Peyer's patch (tissue), 4 donors: ENCODE data around the gene ZNF48. TPM values are rescaled to one million over a fixed set of nuclear protein-coding genes. Genes with fewer than 3 reads are reported as not detected.

Source experiments
- DNase-seq, 3 donors: peaks; one replicate each; pipeline ENCODE4 v3.0.0-alpha.2; 2017 to 2019
- H3K27ac ChIP-seq, 4 donors: fragments of 200-600 bp; sonication (generic); one replicate each; pipeline ENCODE4 v1.5.1; 2016 to 2019
- H3K27me3 ChIP-seq, 2 donors: fragments of 200-600 bp; sonication (generic); one replicate each; pipeline ENCODE4 v1.5.1; 2019
- H3K36me3 ChIP-seq, 3 donors: fragments of 200-600 bp; sonication (generic); one replicate each; pipeline ENCODE4 v1.5.1; 2016 to 2019
- H3K4me1 ChIP-seq, 4 donors: fragments of 200-600 bp; sonication (generic); one replicate each; pipeline ENCODE4 v1.5.1; 2016 to 2019
- H3K4me3 ChIP-seq, 4 donors: fragments of 200-600 bp; sonication (generic); 1 replicate in 3 of 4; 2 replicates in 1 of 4; pipeline ENCODE4 v1.5.1; 2016 to 2019; ENCODE audit warnings: mild to moderate bottlenecking in 1 of 4
- H3K9me3 ChIP-seq, 4 donors: fragments of 200-600 bp; sonication (generic); one replicate each; pipeline ENCODE4 v1.5.1; 2016 to 2019; ENCODE audit warnings: mild to moderate bottlenecking in 1 of 4
- CTCF ChIP-seq, 6 experiments: fragments of 450-650 bp in 4 of 6; fragments of 200-600 bp in 2 of 6; sonication (generic) in 1 of 6; IDR thresholded peaks; one replicate each; pipeline ENCODE4 v1.5.1; 2017 to 2019; ENCODE audit warnings: antibody characterized with exemption in 6 of 6, mild to moderate bottlenecking in 3 of 6, moderate library complexity in 1 of 6
- POLR2A ChIP-seq, 2 donors: fragments of 450-650 bp; IDR thresholded peaks; one replicate each; pipeline ENCODE4 v1.5.1; 2017; ENCODE audit warnings: antibody characterized with exemption in 2 of 2, mild to moderate bottlenecking in 2 of 2, moderate library complexity in 2 of 2
- total RNA-seq, 4 donors: library from RNA; depleted of rRNA; stranded (reverse); fragments of >200 nt; gene quantifications; one replicate each; pipeline ENCODE4 v1.1.0, GENCODE V29; 2016

ZNF48 gene
- total RNA-seq, 4 donors from 2014 or later: 4.2 to 9.7 (median 7.1) TPM

GRCh38 chr16:30371248-30371816 lies 23.9 kb upstream of the ZNF48 start:
- Histone ChIP-seq H3K4me3 (peak overlapping the region; percentile 27 to 59 (median 49)), H3K9me3 (no peaks in the 10 kb centered on the region), H3K27ac (peak overlapping the region; percentile 76 to 90 (median 86)), H3K36me3 (peaks cover 0 to 2% (median 0%) of the 10 kb centered on the region in 3 donors), H3K27me3 (no peaks in the 10 kb centered on the region), H3K4me1 (peaks cover 0 to 28% (median 8%) of the 10 kb centered on the region in 4 donors)
- peak in 1 of 6 experiments; percentile 1 for TF ChIP-seq CTCF (IDR thresholded peaks at IDR 0.05)
- TF ChIP-seq POLR2A (IDR thresholded peaks at IDR 0.05): peak; percentile 47 to 48
- DNase-seq: no peak

GRCh38 chr16:30372038-30372712 lies 23.0 kb upstream of the ZNF48 start:
- peak in 1 of 3 donors; percentile 35 for DNase-seq
- Histone ChIP-seq H3K9me3 (no peaks in the 10 kb centered on the region), H3K4me3 (no peak overlapping the region), H3K36me3 (no peaks in the 10 kb centered on the region), H3K27me3 (no peaks in the 10 kb centered on the region), H3K4me1 (peaks cover 0 to 24% (median 10%) of the 10 kb centered on the region in 4 donors), H3K27ac (no peak overlapping the region)
- no peak for TF ChIP-seq CTCF (IDR thresholded peaks at IDR 0.05)
- TF ChIP-seq POLR2A (IDR thresholded peaks at IDR 0.05): no peak

GRCh38 chr16:30372725-30373124 lies 22.5 kb upstream of the ZNF48 start:
- no peaks in the 10 kb centered on the region for H3K36me3 ChIP-seq

GRCh38 chr16:30374538-30374937 lies 20.7 kb upstream of the ZNF48 start, which contains the start of gene MYL11:
Gene MYL11 (plus strand): TSS chr16:30374802. CDS start chr16:30374858, 56 bp downstream.
- no peak for DNase-seq
- H3K27me3 ChIP-seq: no peaks in the 10 kb centered on the region
- H3K4me3 ChIP-seq: no peak within 1 kb of the TSS
- H3K9me3 ChIP-seq: no peaks in the 10 kb centered on the region
- no peaks in the 10 kb centered on the region for H3K36me3 ChIP-seq
- H3K4me1 ChIP-seq: peaks cover 0 to 17% (median 9%) of the 10 kb centered on the region in 4 donors
- no peak for TF ChIP-seq CTCF (IDR thresholded peaks at IDR 0.05)
- TF ChIP-seq POLR2A (IDR thresholded peaks at IDR 0.05): no peak
- H3K27ac ChIP-seq: no peak within 1 kb of the TSS

More at GRCh38 chr16:30372725-30373124, 22.5 kb upstream of the ZNF48 start:
- Histone ChIP-seq H3K4me1 (peaks cover 0 to 21% (median 12%) of the 10 kb centered on the region in 4 donors), H3K27me3 (no peaks in the 10 kb centered on the region), H3K4me3 (no peak overlapping the region), H3K9me3 (no peaks in the 10 kb centered on the region), H3K27ac (no peak overlapping the region)
- no peak for TF ChIP-seq POLR2A (IDR thresholded peaks at IDR 0.05)
- no peak for TF ChIP-seq CTCF (IDR thresholded peaks at IDR 0.05)
- DNase-seq: peak in 1 of 3 donors; percentile 34

GRCh38 chr16:30375864-30376263 lies 19.4 kb upstream of the ZNF48 start:
- Histone ChIP-seq H3K36me3 (no peaks in the 10 kb centered on the region), H3K27ac (no peak overlapping the region), H3K4me1 (peaks cover 0 to 20% (median 7%) of the 10 kb centered on the region in 4 donors), H3K9me3 (no peaks in the 10 kb centered on the region), H3K27me3 (no peaks in the 10 kb centered on the region), H3K4me3 (no peak overlapping the region)
- no peak for TF ChIP-seq CTCF (IDR thresholded peaks at IDR 0.05)
- no peak for TF ChIP-seq POLR2A (IDR thresholded peaks at IDR 0.05)
- peak in 1 of 3 donors; percentile 34 for DNase-seq
